GM23338 (cell line): ENCODE measurements around the gene GBE1. TPM values are rescaled to one million over a fixed set of nuclear protein-coding genes. Genes with fewer than 3 reads are reported as not detected.

Experiments used
- ATAC-seq: fragments of 200-7000 bp; cut with Tn5 transposase; 3 replicates; pipeline ENCODE4 v1.9.1; 2020
- DNase-seq: peaks from one replicate; pipeline ENCODE4 v3.0.0-alpha.2; 2015; ENCODE audit warnings: low spot score
- H2AFZ ChIP-seq: fragments of 200-600 bp; sonication (generic); 2 replicates; pipeline ENCODE4 v1.8.0; 2016; ENCODE audit warnings: antibody characterized with exemption, mild to moderate bottlenecking, moderate library complexity
- H3F3A ChIP-seq: fragments of 200-600 bp; sonication (generic); replicated peaks from 2 replicates; pipeline ENCODE4 v1.8.0; 2017; ENCODE audit warnings: antibody characterized with exemption, mixed run types, low read depth
- H3K27ac ChIP-seq: fragments of 200-600 bp; sonication (generic); 2 replicates; pipeline ENCODE4 v1.6.1; 2016; ENCODE audit warnings: low read depth
- H3K27me3 ChIP-seq: fragments of 200-600 bp; sonication (generic); 2 replicates; pipeline ENCODE4 v1.8.0; 2016; ENCODE audit warnings: mild to moderate bottlenecking, mixed run types, moderate library complexity; ENCODE audit not compliant: insufficient read depth
- H3K36me3 ChIP-seq: fragments of 200-600 bp; sonication (generic); 2 replicates; pipeline ENCODE4 v1.8.0; 2016; ENCODE audit warnings: mild to moderate bottlenecking; ENCODE audit not compliant: insufficient read depth
- H3K4me1 ChIP-seq: fragments of 200-600 bp; sonication (generic); 2 replicates; pipeline ENCODE4 v1.8.0; 2016; ENCODE audit warnings: mild to moderate bottlenecking, moderate library complexity; ENCODE audit not compliant: insufficient read depth
- H3K4me2 ChIP-seq: fragments of 200-600 bp; sonication (generic); 2 replicates; pipeline ENCODE4 v1.7.1; 2017; ENCODE audit warnings: mixed run types
- H3K4me3 ChIP-seq: fragments of 200-600 bp; sonication (generic); 2 replicates; pipeline ENCODE4 v1.6.1; 2016; ENCODE audit warnings: mixed run types
- H3K79me2 ChIP-seq: fragments of 200-600 bp; sonication (generic); replicated peaks from 2 replicates; pipeline ENCODE4 v1.8.0; 2017; ENCODE audit warnings: mild to moderate bottlenecking; ENCODE audit not compliant: insufficient read depth
- H3K9me2 ChIP-seq: fragments of 200-600 bp; sonication (generic); 2 replicates; pipeline ENCODE4 v1.8.0; 2017; ENCODE audit not compliant: insufficient read depth
- H4K20me1 ChIP-seq: fragments of 200-600 bp; sonication (generic); replicated peaks from 2 replicates; pipeline ENCODE4 v1.8.0; 2017; ENCODE audit warnings: mild to moderate bottlenecking; ENCODE audit not compliant: insufficient read depth
- H3K27ac Mint-ChIP-seq: 2 replicates; pipeline ENCODE4 v1.8.0; 2020; ENCODE audit warnings: inconsistent platforms, mild to moderate bottlenecking, moderate library complexity, mixed read lengths
- H3K27me3 Mint-ChIP-seq: 3 replicates; pipeline ENCODE4 v1.8.0; 2022; ENCODE audit warnings: low read depth, mild to moderate bottlenecking, moderate library complexity, mixed read lengths, inconsistent platforms; ENCODE audit not compliant: insufficient read depth, poor library complexity
- H3K36me3 Mint-ChIP-seq: 3 replicates; pipeline ENCODE4 v1.8.0; 2021; ENCODE audit warnings: low read depth, mild to moderate bottlenecking, inconsistent platforms, moderate library complexity, mixed read lengths
- H3K4me1 Mint-ChIP-seq: 3 replicates; pipeline ENCODE4 v1.8.0; 2020; ENCODE audit warnings: mild to moderate bottlenecking, inconsistent platforms, mixed read lengths
- H3K4me3 Mint-ChIP-seq: 3 replicates; pipeline ENCODE4 v1.8.0; 2021; ENCODE audit warnings: moderate library complexity, mild to moderate bottlenecking, inconsistent platforms, mixed read lengths
- H3K9me3 Mint-ChIP-seq: 3 replicates; pipeline ENCODE4 v1.8.0; 2020; ENCODE audit warnings: moderate library complexity, mild to moderate bottlenecking, inconsistent platforms, mixed read lengths
- CREB1 ChIP-seq: fragments of 250-450 bp; sonication (Bioruptor Pico); IDR thresholded peaks from 2 replicates; pipeline ENCODE4 v1.5.0; 2020; ENCODE audit warnings: low read depth, mild to moderate bottlenecking, moderate library complexity
- EZH2 ChIP-seq: fragments of 200-600 bp; sonication (generic); IDR thresholded peaks from one replicate; pipeline ENCODE4 v1.8.0; 2017; ENCODE audit warnings: antibody characterized with exemption, mild to moderate bottlenecking, low read depth; ENCODE audit not compliant: unreplicated experiment
- EZH2phosphoT487 ChIP-seq: fragments of 200-600 bp; sonication (generic); IDR thresholded peaks from one replicate; pipeline ENCODE4 v1.8.1; 2018; ENCODE audit warnings: antibody characterized with exemption; ENCODE audit not compliant: unreplicated experiment
- JUNB ChIP-seq: IDR thresholded peaks from one replicate; pipeline ENCODE4 v1.6.1; 2016; ENCODE audit warnings: antibody characterized with exemption; ENCODE audit not compliant: unreplicated experiment
- NANOG ChIP-seq: IDR thresholded peaks from 2 replicates; pipeline ENCODE4 v1.6.1; 2016; ENCODE audit warnings: antibody characterized with exemption, borderline replicate concordance
- POLR2AphosphoS5 ChIP-seq: IDR thresholded peaks from 2 replicates; pipeline ENCODE4 v1.6.1; 2016; ENCODE audit warnings: antibody characterized with exemption, low read depth
- STAT1 ChIP-seq: IDR thresholded peaks from one replicate; pipeline ENCODE4 v1.6.1; 2016; ENCODE audit warnings: antibody characterized with exemption; ENCODE audit not compliant: unreplicated experiment
- ZNF114 ChIP-seq: fragments of 250-450 bp; sonication (Bioruptor Pico); IDR thresholded peaks from 2 replicates; pipeline ENCODE4 v1.5.0; 2020; ENCODE audit warnings: mild to moderate bottlenecking, moderate library complexity
- ZNF331 ChIP-seq: fragments of 250-450 bp; sonication (Bioruptor Pico); IDR thresholded peaks from 2 replicates; pipeline ENCODE4 v1.5.0; 2020; ENCODE audit warnings: low read depth, mild to moderate bottlenecking, moderate library complexity
- polyA plus RNA-seq: library from polyadenylated mRNA; unstranded; fragments of >200 nt; fragmentation: Nextera tagmentation; extraction: Ambion mirVana; gene quantifications from 2 replicates; pipeline ENCODE4 v1.2.1, GENCODE V29; 2016
- total RNA-seq: library from RNA; depleted of rRNA; stranded (reverse); fragments of >200 nt; shearing (Covaris generic); gene quantifications from 2 replicates; pipeline ENCODE4 v1.2.3, GENCODE V29; 2014
- TF ChIP-seq, protein P1 (sequence below): fragments of 250-450 bp; sonication (Bioruptor Pico); IDR thresholded peaks from 2 replicates; pipeline ENCODE4 v1.5.0; 2020; ENCODE audit warnings: mild to moderate bottlenecking, moderate library complexity
- TF ChIP-seq, protein P2 (sequence below): IDR thresholded peaks from one replicate; pipeline ENCODE4 v1.6.1; 2018; ENCODE audit warnings: antibody characterized with exemption; ENCODE audit not compliant: unreplicated experiment
- TF ChIP-seq, protein P3 (sequence below), 2 experiments: fragments of 200-600 bp in 1 of 2; sonication (generic) in 1 of 2; conservative IDR thresholded peaks; 2 replicates each; pipeline versions ENCODE4 v1.5.1 to v1.6.1; 2016 to 2017; ENCODE audit warnings: antibody characterized with exemption in 2 of 2, low read depth in 2 of 2, mild to moderate bottlenecking in 2 of 2, moderate library complexity in 1 of 2
- TF ChIP-seq, protein P4 (sequence below): IDR thresholded peaks from 2 replicates; pipeline ENCODE4 v1.6.1; 2016; ENCODE audit warnings: antibody characterized with exemption

The GBE1 gene
- total and polyA plus RNA-seq, 2 experiments from 2014 or later, result 6.4 to 12.2 TPM

DNA sequence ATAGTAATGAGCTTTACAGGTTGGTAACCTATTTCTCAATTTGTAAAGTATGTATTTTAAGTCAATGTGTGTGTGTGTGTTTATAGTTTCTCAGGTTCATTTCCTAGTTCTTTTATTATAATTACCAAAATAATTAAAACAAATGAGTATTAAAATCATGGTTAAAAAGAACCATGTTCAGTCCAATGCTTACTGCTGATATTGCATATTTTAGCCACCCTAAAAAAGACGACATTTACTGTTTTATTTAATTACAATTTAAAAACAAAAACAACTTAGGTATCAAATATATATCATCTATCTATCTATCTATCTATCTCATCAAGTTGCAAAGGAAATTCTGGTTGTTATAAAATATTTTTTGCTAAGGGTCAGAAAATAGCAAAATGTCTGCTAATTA lies 203.3 kb downstream of the GBE1 start:
- Histone ChIP-seq H2AFZ (no peak overlapping the region), H3K4me1 (peaks cover 5% of the 10 kb centered on the region; the same call in 1 of the 2 replicates), H3K36me3 (no peaks in the 10 kb centered on the region), H3F3A (no peaks in the 10 kb centered on the region), H3K4me2 (no peak overlapping the region), H3K27ac (no peak overlapping the region), H3K27me3 (no peaks in the 10 kb centered on the region), H3K79me2 (no peaks in the 10 kb centered on the region), H3K9me2 (no peaks in the 10 kb centered on the region), H3K4me3 (no peak overlapping the region), H4K20me1 (no peaks in the 10 kb centered on the region)
- no peak overlapping the region for H3K27ac Mint-ChIP-seq
- ATAC-seq (no peak), DNase-seq (no peak)
- TF ChIP-seq ZNF114 (CRISPR knock-in tag) (no peak), POLR2AphosphoS5 (no peak), JUNB (no peak), EZH2phosphoT487 (no peak), EZH2 (no peak), CREB1 (CRISPR knock-in tag) (no peak), ZNF331 (no peak), STAT1 (no peak), NANOG (no peak)
- TF ChIP-seq, protein P1, sequence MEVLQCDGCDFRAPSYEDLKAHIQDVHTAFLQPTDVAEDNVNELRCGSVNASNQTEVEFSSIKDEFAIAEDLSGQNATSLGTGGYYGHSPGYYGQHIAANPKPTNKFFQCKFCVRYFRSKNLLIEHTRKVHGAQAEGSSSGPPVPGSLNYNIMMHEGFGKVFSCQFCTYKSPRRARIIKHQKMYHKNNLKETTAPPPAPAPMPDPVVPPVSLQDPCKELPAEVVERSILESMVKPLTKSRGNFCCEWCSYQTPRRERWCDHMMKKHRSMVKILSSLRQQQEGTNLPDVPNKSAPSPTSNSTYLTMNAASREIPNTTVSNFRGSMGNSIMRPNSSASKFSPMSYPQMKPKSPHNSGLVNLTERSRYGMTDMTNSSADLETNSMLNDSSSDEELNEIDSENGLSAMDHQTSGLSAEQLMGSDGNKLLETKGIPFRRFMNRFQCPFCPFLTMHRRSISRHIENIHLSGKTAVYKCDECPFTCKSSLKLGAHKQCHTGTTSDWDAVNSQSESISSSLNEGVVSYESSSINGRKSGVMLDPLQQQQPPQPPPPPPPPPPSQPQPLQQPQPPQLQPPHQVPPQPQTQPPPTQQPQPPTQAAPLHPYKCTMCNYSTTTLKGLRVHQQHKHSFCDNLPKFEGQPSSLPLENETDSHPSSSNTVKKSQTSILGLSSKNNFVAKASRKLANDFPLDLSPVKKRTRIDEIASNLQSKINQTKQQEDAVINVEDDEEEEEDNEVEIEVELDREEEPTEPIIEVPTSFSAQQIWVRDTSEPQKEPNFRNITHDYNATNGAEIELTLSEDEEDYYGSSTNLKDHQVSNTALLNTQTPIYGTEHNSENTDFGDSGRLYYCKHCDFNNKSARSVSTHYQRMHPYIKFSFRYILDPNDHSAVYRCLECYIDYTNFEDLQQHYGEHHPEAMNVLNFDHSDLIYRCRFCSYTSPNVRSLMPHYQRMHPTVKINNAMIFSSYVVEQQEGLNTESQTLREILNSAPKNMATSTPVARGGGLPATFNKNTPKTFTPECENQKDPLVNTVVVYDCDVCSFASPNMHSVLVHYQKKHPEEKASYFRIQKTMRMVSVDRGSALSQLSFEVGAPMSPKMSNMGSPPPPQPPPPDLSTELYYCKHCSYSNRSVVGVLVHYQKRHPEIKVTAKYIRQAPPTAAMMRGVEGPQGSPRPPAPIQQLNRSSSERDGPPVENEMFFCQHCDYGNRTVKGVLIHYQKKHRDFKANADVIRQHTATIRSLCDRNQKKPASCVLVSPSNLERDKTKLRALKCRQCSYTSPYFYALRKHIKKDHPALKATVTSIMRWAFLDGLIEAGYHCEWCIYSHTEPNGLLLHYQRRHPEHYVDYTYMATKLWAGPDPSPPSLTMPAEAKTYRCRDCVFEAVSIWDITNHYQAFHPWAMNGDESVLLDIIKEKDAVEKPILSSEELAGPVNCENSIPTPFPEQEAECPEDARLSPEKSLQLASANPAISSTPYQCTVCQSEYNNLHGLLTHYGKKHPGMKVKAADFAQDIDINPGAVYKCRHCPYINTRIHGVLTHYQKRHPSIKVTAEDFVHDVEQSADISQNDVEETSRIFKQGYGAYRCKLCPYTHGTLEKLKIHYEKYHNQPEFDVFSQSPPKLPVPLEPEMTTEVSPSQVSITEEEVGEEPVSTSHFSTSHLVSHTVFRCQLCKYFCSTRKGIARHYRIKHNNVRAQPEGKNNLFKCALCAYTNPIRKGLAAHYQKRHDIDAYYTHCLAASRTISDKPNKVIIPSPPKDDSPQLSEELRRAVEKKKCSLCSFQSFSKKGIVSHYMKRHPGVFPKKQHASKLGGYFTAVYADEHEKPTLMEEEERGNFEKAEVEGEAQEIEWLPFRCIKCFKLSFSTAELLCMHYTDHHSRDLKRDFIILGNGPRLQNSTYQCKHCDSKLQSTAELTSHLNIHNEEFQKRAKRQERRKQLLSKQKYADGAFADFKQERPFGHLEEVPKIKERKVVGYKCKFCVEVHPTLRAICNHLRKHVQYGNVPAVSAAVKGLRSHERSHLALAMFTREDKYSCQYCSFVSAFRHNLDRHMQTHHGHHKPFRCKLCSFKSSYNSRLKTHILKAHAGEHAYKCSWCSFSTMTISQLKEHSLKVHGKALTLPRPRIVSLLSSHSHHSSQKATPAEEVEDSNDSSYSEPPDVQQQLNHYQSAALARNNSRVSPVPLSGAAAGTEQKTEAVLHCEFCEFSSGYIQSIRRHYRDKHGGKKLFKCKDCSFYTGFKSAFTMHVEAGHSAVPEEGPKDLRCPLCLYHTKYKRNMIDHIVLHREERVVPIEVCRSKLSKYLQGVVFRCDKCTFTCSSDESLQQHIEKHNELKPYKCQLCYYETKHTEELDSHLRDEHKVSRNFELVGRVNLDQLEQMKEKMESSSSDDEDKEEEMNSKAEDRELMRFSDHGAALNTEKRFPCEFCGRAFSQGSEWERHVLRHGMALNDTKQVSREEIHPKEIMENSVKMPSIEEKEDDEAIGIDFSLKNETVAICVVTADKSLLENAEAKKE (CRISPR knock-in tag), result no peak
- TF ChIP-seq, protein P2, sequence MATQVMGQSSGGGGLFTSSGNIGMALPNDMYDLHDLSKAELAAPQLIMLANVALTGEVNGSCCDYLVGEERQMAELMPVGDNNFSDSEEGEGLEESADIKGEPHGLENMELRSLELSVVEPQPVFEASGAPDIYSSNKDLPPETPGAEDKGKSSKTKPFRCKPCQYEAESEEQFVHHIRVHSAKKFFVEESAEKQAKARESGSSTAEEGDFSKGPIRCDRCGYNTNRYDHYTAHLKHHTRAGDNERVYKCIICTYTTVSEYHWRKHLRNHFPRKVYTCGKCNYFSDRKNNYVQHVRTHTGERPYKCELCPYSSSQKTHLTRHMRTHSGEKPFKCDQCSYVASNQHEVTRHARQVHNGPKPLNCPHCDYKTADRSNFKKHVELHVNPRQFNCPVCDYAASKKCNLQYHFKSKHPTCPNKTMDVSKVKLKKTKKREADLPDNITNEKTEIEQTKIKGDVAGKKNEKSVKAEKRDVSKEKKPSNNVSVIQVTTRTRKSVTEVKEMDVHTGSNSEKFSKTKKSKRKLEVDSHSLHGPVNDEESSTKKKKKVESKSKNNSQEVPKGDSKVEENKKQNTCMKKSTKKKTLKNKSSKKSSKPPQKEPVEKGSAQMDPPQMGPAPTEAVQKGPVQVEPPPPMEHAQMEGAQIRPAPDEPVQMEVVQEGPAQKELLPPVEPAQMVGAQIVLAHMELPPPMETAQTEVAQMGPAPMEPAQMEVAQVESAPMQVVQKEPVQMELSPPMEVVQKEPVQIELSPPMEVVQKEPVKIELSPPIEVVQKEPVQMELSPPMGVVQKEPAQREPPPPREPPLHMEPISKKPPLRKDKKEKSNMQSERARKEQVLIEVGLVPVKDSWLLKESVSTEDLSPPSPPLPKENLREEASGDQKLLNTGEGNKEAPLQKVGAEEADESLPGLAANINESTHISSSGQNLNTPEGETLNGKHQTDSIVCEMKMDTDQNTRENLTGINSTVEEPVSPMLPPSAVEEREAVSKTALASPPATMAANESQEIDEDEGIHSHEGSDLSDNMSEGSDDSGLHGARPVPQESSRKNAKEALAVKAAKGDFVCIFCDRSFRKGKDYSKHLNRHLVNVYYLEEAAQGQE, result no peak
- TF ChIP-seq, protein P3, sequence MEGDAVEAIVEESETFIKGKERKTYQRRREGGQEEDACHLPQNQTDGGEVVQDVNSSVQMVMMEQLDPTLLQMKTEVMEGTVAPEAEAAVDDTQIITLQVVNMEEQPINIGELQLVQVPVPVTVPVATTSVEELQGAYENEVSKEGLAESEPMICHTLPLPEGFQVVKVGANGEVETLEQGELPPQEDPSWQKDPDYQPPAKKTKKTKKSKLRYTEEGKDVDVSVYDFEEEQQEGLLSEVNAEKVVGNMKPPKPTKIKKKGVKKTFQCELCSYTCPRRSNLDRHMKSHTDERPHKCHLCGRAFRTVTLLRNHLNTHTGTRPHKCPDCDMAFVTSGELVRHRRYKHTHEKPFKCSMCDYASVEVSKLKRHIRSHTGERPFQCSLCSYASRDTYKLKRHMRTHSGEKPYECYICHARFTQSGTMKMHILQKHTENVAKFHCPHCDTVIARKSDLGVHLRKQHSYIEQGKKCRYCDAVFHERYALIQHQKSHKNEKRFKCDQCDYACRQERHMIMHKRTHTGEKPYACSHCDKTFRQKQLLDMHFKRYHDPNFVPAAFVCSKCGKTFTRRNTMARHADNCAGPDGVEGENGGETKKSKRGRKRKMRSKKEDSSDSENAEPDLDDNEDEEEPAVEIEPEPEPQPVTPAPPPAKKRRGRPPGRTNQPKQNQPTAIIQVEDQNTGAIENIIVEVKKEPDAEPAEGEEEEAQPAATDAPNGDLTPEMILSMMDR (conservative IDR thresholded peaks at IDR 0.05; ENCODE audit: low read depth in 2 of 2), result no peak
- TF ChIP-seq, protein P4, sequence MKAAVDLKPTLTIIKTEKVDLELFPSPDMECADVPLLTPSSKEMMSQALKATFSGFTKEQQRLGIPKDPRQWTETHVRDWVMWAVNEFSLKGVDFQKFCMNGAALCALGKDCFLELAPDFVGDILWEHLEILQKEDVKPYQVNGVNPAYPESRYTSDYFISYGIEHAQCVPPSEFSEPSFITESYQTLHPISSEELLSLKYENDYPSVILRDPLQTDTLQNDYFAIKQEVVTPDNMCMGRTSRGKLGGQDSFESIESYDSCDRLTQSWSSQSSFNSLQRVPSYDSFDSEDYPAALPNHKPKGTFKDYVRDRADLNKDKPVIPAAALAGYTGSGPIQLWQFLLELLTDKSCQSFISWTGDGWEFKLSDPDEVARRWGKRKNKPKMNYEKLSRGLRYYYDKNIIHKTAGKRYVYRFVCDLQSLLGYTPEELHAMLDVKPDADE, result no peak
- H3K4me1 Mint-ChIP-seq, result peaks cover 16% of the 10 kb centered on the region
- no peaks in the 10 kb centered on the region for H3K9me3 Mint-ChIP-seq
- H3K27me3 Mint-ChIP-seq, result no peaks in the 10 kb centered on the region
- H3K4me3 Mint-ChIP-seq, result no peak overlapping the region
- H3K36me3 Mint-ChIP-seq, result no peaks in the 10 kb centered on the region
